Tibial nerve (tissue), 4 donors: ENCODE results near the gene MRGPRE. TPM values are rescaled to one million over a fixed set of nuclear protein-coding genes. Genes with fewer than 3 reads are reported as not detected.

ENCODE experiments used
- DNase-seq, 2 donors: peaks; one replicate each; pipeline ENCODE4 v3.0.0-alpha.2; 2019; ENCODE audit warnings: low spot score in 2 of 2
- H3K27ac ChIP-seq, 4 donors: fragments of 200-600 bp; sonication (generic) in 3 of 4; one replicate each; pipeline ENCODE4 v1.5.1; 2017 to 2019; ENCODE audit warnings: mild to moderate bottlenecking in 1 of 4
- H3K27me3 ChIP-seq, 2 donors: fragments of 200-600 bp; sonication (generic) in 1 of 2; one replicate each; pipeline versions ENCODE4 v1.5.1 to v1.6.0; 2017 to 2019
- H3K36me3 ChIP-seq, 3 donors: fragments of 200-600 bp; sonication (generic); one replicate each; pipeline ENCODE4 v1.5.1; 2018 to 2019
- H3K4me1 ChIP-seq, 4 donors: fragments of 200-600 bp; sonication (generic) in 3 of 4; one replicate each; pipeline ENCODE4 v1.5.1; 2017 to 2019
- H3K4me3 ChIP-seq, 4 donors: fragments of 200-600 bp; sonication (generic) in 3 of 4; one replicate each; pipeline ENCODE4 v1.5.1; 2017 to 2019; ENCODE audit warnings: mild to moderate bottlenecking in 1 of 4, moderate library complexity in 1 of 4
- H3K9me3 ChIP-seq, 4 donors: fragments of 200-600 bp; sonication (generic) in 3 of 4; one replicate each; pipeline ENCODE4 v1.5.1; 2017 to 2019
- EP300 ChIP-seq, 2 donors: sonication (generic); formaldehyde crosslinking; IDR thresholded peaks; one replicate each; pipeline ENCODE4 v1.6.1; 2017; ENCODE audit warnings: antibody characterized with exemption in 2 of 2, mild to moderate bottlenecking in 1 of 2
- POLR2A ChIP-seq, 2 donors: fragments of 450-650 bp; IDR thresholded peaks; one replicate each; pipeline ENCODE4 v1.6.1; 2017; ENCODE audit warnings: antibody characterized with exemption in 2 of 2, mild to moderate bottlenecking in 2 of 2, moderate library complexity in 2 of 2
- WGBS, 2 donors: methylation state at CpG; one replicate each; pipeline ENCODE4 v1.1.5; 2018; 5-methylcytosine and 5-hydroxymethylcytosine counted together
- total RNA-seq, 4 donors: library from RNA; depleted of rRNA; stranded (reverse); fragments of >200 nt; gene quantifications; one replicate each; pipeline ENCODE4 v1.1.0, GENCODE V29; 2016
- TF ChIP-seq, protein P1 (sequence below), 5 experiments: fragments of 200-600 bp in 3 of 5; fragments of 450-650 bp in 2 of 5; sonication (generic) in 3 of 5; IDR thresholded peaks; one replicate each; pipeline ENCODE4 v1.5.1; 2016 to 2019; ENCODE audit warnings: antibody characterized with exemption in 5 of 5, mild to moderate bottlenecking in 3 of 5, moderate library complexity in 2 of 5

Gene MRGPRE
- total RNA-seq, 4 donors from 2014 or later: 0.66 TPM; not detected in 3

GRCh38 chr11:3195251-3196160 lies 36.7 kb downstream of the MRGPRE start:
- Histone ChIP-seq H3K4me3 (no peak overlapping the region), H3K4me1 (no peaks in the 10 kb centered on the region), H3K27ac (no peak overlapping the region), H3K9me3 (no peaks in the 10 kb centered on the region), H3K27me3 (peaks cover 0 to 19% of the 10 kb centered on the region in 2 donors), H3K36me3 (no peaks in the 10 kb centered on the region)
- WGBS, 2 donors: 62 to 64% methylated on average over 12 to 16 of the region's 22 CpGs
- no peak for DNase-seq
- TF ChIP-seq, protein P1, sequence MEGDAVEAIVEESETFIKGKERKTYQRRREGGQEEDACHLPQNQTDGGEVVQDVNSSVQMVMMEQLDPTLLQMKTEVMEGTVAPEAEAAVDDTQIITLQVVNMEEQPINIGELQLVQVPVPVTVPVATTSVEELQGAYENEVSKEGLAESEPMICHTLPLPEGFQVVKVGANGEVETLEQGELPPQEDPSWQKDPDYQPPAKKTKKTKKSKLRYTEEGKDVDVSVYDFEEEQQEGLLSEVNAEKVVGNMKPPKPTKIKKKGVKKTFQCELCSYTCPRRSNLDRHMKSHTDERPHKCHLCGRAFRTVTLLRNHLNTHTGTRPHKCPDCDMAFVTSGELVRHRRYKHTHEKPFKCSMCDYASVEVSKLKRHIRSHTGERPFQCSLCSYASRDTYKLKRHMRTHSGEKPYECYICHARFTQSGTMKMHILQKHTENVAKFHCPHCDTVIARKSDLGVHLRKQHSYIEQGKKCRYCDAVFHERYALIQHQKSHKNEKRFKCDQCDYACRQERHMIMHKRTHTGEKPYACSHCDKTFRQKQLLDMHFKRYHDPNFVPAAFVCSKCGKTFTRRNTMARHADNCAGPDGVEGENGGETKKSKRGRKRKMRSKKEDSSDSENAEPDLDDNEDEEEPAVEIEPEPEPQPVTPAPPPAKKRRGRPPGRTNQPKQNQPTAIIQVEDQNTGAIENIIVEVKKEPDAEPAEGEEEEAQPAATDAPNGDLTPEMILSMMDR (IDR thresholded peaks at IDR 0.05): peak in 3 of 5 experiments; percentile 16 to 42 (median 20)
- no peak for TF ChIP-seq POLR2A (IDR thresholded peaks at IDR 0.05)

DNA sequence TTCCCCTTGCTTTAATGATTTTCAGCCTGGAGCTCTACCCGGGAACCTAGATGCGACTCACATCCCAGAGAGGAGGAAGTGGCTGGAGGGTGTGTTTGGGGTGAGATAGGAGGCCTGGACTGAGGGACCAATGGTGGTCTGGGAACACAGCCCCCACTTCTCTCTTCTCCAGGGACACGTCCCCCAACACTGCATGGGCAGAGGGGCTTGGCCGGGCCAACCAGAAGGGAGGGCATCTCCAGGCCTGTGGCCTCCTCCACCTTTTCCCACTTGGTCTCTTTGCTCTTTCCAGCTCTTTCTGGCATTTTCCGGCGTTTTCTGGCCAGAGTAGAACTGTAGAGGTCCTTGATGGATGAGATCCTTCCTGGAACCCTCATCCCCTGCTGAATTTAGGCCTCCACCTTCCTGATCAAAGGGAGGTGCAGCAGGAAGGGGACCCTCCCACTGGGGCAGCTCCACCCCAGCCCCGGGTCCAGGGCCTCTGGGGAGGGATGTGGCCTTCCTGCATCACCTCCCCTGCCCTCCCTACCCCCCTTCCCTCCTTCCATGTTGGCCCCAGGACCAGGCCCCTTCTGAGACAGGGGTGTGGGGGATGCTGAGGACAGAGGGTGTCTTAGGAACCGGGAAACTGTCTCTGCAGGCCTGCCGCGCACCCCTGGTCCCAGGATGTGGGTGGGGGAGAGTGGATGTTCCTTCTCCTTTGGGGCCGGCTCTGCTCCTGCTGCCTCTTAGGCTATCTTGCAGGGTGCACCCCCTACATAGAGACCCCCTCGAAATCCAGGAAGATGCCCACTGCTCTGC lies 38.0 kb downstream of the MRGPRE start:
- no peak overlapping the region for H3K4me3 ChIP-seq
- TF ChIP-seq, protein P1 (IDR thresholded peaks at IDR 0.05): no peak
- TF ChIP-seq EP300 (IDR thresholded peaks at IDR 0.05) (no peak), POLR2A (IDR thresholded peaks at IDR 0.05) (no peak)
- 76 to 80% methylated on average over 11 to 12 of the region's 12 CpGs for WGBS, 2 donors
- no peak for DNase-seq
- no peaks in the 10 kb centered on the region for H3K36me3 ChIP-seq
- no peaks in the 10 kb centered on the region for H3K9me3 ChIP-seq
- no peaks in the 10 kb centered on the region for H3K4me1 ChIP-seq
- no peak overlapping the region for H3K27ac ChIP-seq
- peaks cover 0 to 15% of the 10 kb centered on the region in 2 donors for H3K27me3 ChIP-seq

GRCh38 chr11:3193373-3194015 lies 38.7 kb downstream of the MRGPRE start:
- Histone ChIP-seq H3K4me1 (no peaks in the 10 kb centered on the region), H3K4me3 (no peak overlapping the region), H3K27ac (no peak overlapping the region), H3K36me3 (no peaks in the 10 kb centered on the region), H3K9me3 (no peaks in the 10 kb centered on the region), H3K27me3 (peaks cover 0 to 16% of the 10 kb centered on the region in 2 donors)
- 66 to 75% methylated on average over 9 to 19 of the region's 19 CpGs for WGBS, 2 donors
- no peak for DNase-seq
- TF ChIP-seq, protein P1 (IDR thresholded peaks at IDR 0.05): no peak
- TF ChIP-seq POLR2A (IDR thresholded peaks at IDR 0.05): no peak
- TF ChIP-seq EP300 (IDR thresholded peaks at IDR 0.05): no peak

GRCh38 chr11:3192511-3193372 lies 39.5 kb downstream of the MRGPRE start:
- no peaks in the 10 kb centered on the region for H3K4me1 ChIP-seq
- H3K9me3 ChIP-seq: no peaks in the 10 kb centered on the region
- no peak overlapping the region for H3K27ac ChIP-seq
- WGBS, 2 donors: 78 to 81% methylated on average over 11 to 14 of the region's 14 CpGs
- peaks cover 0 to 22% of the 10 kb centered on the region in 2 donors for H3K27me3 ChIP-seq
- TF ChIP-seq, protein P1 (IDR thresholded peaks at IDR 0.05): no peak
- no peak for TF ChIP-seq POLR2A (IDR thresholded peaks at IDR 0.05)
- DNase-seq: no peak
- H3K36me3 ChIP-seq: no peaks in the 10 kb centered on the region
- H3K4me3 ChIP-seq: no peak overlapping the region
